ENCODE measurements around the gene PGR. TPM values are rescaled to one million over a fixed set of nuclear protein-coding genes. Genes with fewer than 3 reads are reported as not detected.

PGR gene
- total and polyA plus RNA-seq, 2 experiments from 2014 or later, result not detected

DNA sequence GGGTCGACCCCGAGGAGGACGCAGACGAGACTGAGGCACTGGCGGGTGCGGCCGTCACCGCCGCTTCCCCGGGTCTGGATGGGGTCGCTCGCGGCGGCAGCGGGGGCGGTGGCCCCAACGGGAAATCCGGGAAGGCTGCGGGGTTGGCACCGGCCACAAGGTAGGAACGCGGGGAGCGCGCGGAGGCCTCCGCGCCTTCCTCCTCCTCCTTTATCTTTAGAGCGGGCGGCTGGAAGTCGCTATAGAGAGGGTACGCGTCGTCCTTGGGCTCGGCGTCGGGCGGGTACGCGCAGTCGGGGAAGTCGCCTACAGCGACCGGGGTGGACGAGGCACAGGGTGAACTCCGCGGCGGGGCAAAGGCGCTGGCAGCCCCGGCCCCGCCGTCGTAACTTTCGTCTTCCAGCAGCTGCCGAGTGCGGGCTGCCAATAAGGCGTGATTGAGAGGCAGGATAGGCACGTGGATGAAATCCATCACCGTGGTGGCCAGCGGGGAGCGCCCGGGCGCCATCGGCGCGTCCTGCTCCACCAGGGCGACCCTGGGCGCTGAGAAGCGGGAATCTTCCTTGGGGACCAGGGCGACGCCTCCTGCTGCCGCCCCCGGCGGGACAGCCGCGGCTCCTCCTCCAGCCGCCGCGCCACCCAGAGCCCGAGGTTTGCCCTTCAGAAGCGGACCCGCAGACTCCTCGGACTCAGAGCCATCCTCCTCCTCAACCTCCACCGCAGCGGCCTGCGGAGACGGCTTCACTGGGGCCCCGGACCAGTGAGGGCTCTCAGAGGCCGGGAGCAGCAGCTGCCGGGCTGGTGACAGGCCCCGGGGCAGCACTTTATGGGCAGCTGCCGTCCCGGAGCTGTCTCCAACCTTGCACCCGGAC lies 1.7 kb downstream of the PGR start:
- peak; percentile 14 for DNase-seq
- peaks cover 76% of the 10 kb centered on the region for H3K27me3 ChIP-seq (replicated peaks; ENCODE audit: insufficient read depth)

DNA sequence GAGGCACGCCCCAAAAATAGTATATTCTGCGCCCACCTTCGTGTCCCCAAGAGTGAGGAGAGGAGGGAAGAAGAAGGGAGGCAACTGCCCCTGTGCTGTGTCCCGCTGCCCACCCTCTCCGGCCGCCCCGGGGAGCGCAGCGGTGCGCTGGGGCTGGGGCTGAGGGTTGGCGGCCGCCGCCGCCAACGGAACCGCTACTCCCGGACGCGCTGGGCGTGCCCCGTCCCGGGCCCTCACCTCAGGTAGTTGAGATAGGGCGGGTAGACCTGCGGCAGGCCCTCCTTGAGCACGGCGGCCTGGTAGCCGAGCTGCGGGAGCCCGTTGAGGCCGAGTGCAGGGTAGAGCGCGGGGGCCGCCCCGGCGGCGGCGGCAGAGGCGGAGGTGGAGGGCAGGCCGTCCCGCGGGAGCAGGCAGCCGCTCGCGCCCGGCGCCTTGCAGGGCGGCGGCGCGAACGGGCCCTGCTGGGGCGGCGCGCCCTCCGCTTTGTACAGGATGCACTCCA lies 2.4 kb downstream of the PGR start:
- peak; percentile 29 for DNase-seq

More for the DNA sequence above, 1.7 kb downstream of the PGR start:
- no peaks in the 10 kb centered on the region for H3K9me3 ChIP-seq (ENCODE audit: low read depth)
- H3F3A ChIP-seq (ENCODE audit: insufficient read depth), result peaks cover 9% of the 10 kb centered on the region; the same call in 1 of the 2 replicates
- H3K4me1 ChIP-seq (ENCODE audit: insufficient read depth), result 0 out of 2 replicates have a peak, but pooled peaks cover 4% of the 10 kb centered on the region
- peak overlapping the region; percentile 86 for H3K4me2 ChIP-seq (ENCODE audit: unreplicated experiment)
- no peaks in the 10 kb centered on the region; the same call in 1 of the 2 replicates for H4K20me1 ChIP-seq (ENCODE audit: insufficient read depth)
- H3K9ac ChIP-seq, result no peak overlapping the region
- TF ChIP-seq EZH2 (IDR thresholded peaks at IDR 0.05; ENCODE audit: insufficient read depth, poor library complexity, severe bottlenecking) (peak; percentile 61), EZH2phosphoT487 (IDR thresholded peaks at IDR 0.05; ENCODE audit: insufficient read depth, low read depth) (no peak; the same call in 1 of the 2 replicates)
- H3K27ac ChIP-seq, result no peak overlapping the region
- WGBS, 2 experiments (ENCODE audit: low coverage in 1 of 2, low lambda C conversion rate in 2 of 2, missing lambda C conversion rate in 2 of 2), result 2% methylated on average over 65 to 67 of the region's 93 CpGs
- in situ Hi-C loops (cut with MboI), result loop anchor here (10.0 kb wide), 1 partner anchor 57 kb away; no protein-coding TSS in a partner anchor
- H3K79me2 ChIP-seq (ENCODE audit: insufficient read depth), result no peaks in the 10 kb centered on the region
- peak overlapping the region; percentile 85 for H2AFZ ChIP-seq
- no peaks in the 10 kb centered on the region for H3K36me3 ChIP-seq (ENCODE audit: low read depth)
- no peaks in the 10 kb centered on the region for H3K9me2 ChIP-seq (ENCODE audit: insufficient read depth)
- peak overlapping the region; percentile 70 for H3K4me3 ChIP-seq

GRCh38 chr11:101126551-101127196 lies 2.9 kb downstream of the PGR start:
- DNase-seq, result peak; percentile 30
- Histone ChIP-seq H3K27me3 (replicated peaks; ENCODE audit: insufficient read depth) (peaks cover 76% of the 10 kb centered on the region), H3K4me3 (peak overlapping the region; percentile 70), H3K9me3 (ENCODE audit: low read depth) (no peaks in the 10 kb centered on the region), H3K27ac (no peak overlapping the region), H3K79me2 (ENCODE audit: insufficient read depth) (no peaks in the 10 kb centered on the region), H3K9ac (no peak overlapping the region), H3F3A (ENCODE audit: insufficient read depth) (peaks cover 9% of the 10 kb centered on the region; the same call in 1 of the 2 replicates), H3K4me1 (ENCODE audit: insufficient read depth) (0 out of 2 replicates have a peak, but pooled peaks cover 4% of the 10 kb centered on the region), H3K4me2 (ENCODE audit: unreplicated experiment) (peak overlapping the region; percentile 86), H2AFZ (peak overlapping the region; percentile 85), H3K36me3 (ENCODE audit: low read depth) (no peaks in the 10 kb centered on the region), H4K20me1 (ENCODE audit: insufficient read depth) (no peaks in the 10 kb centered on the region; the same call in 1 of the 2 replicates), H3K9me2 (ENCODE audit: insufficient read depth) (no peaks in the 10 kb centered on the region)
- WGBS, 2 experiments (ENCODE audit: low coverage in 1 of 2, low lambda C conversion rate in 2 of 2, missing lambda C conversion rate in 2 of 2), result 5% methylated on average over 18 of the region's 18 CpGs
- in situ Hi-C loops (cut with MboI), result loop anchor here (10.0 kb wide), 1 partner anchor 58 kb away; no protein-coding TSS in a partner anchor
- no peak for TF ChIP-seq EZH2 (IDR thresholded peaks at IDR 0.05; ENCODE audit: insufficient read depth, poor library complexity, severe bottlenecking)
- TF ChIP-seq EZH2phosphoT487 (IDR thresholded peaks at IDR 0.05; ENCODE audit: insufficient read depth, low read depth), result 0 out of 2 replicates have a peak, but pooled peaks have one; percentile 27

More for the DNA sequence above, 2.4 kb downstream of the PGR start:
- Histone ChIP-seq H3K9me2 (ENCODE audit: insufficient read depth) (no peaks in the 10 kb centered on the region), H3K9me3 (ENCODE audit: low read depth) (no peaks in the 10 kb centered on the region), H3K27me3 (replicated peaks; ENCODE audit: insufficient read depth) (peaks cover 76% of the 10 kb centered on the region), H3K4me3 (peak overlapping the region; percentile 70), H3K9ac (no peak overlapping the region), H4K20me1 (ENCODE audit: insufficient read depth) (no peaks in the 10 kb centered on the region; the same call in 1 of the 2 replicates), H3K27ac (no peak overlapping the region), H3K36me3 (ENCODE audit: low read depth) (no peaks in the 10 kb centered on the region), H2AFZ (peak overlapping the region; percentile 85), H3F3A (ENCODE audit: insufficient read depth) (peaks cover 9% of the 10 kb centered on the region; the same call in 1 of the 2 replicates), H3K79me2 (ENCODE audit: insufficient read depth) (no peaks in the 10 kb centered on the region), H3K4me2 (ENCODE audit: unreplicated experiment) (peak overlapping the region; percentile 86), H3K4me1 (ENCODE audit: insufficient read depth) (0 out of 2 replicates have a peak, but pooled peaks cover 4% of the 10 kb centered on the region)
- 1% methylated on average over 51 to 53 of the region's 55 CpGs for WGBS, 2 experiments (ENCODE audit: low coverage in 1 of 2, low lambda C conversion rate in 2 of 2, missing lambda C conversion rate in 2 of 2)
- TF ChIP-seq EZH2 (IDR thresholded peaks at IDR 0.05; ENCODE audit: insufficient read depth, poor library complexity, severe bottlenecking), result no peak
- no peak for TF ChIP-seq EZH2phosphoT487 (IDR thresholded peaks at IDR 0.05; ENCODE audit: insufficient read depth, low read depth)
- in situ Hi-C loops (cut with MboI), result loop anchor here (10.0 kb wide), 1 partner anchor 58 kb away; no protein-coding TSS in a partner anchor

DNA sequence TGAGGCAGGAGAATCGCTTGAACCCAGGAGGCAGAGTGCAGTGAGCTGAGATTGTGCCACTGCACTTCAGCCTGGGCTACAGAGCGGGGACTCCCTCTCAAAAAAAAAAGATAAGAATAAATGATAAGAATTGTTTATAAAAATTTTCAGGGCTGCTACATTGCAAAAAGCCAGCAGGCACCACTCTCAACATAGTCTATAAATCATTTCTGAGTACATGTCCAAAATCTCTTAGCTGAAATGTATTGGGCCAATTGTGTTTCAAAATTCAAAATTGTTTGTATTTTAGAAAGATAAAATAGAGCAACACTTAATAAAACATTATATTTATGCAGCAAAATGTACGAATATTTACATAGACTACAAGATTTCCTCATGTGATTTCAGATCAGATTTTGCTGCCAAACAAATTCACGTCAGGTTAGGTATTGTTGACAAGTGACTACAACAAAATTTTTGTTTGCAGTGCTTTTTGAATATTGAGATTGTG lies 13.9 kb downstream of the PGR start:
- H3K9ac ChIP-seq, result no peak overlapping the region
- H3F3A ChIP-seq (ENCODE audit: insufficient read depth), result no peaks in the 10 kb centered on the region
- no peaks in the 10 kb centered on the region for H3K79me2 ChIP-seq (ENCODE audit: insufficient read depth)
- no peak overlapping the region for H2AFZ ChIP-seq
- no peaks in the 10 kb centered on the region for H3K4me1 ChIP-seq (ENCODE audit: insufficient read depth)
- H3K9me2 ChIP-seq (ENCODE audit: insufficient read depth), result no peaks in the 10 kb centered on the region
- H4K20me1 ChIP-seq (ENCODE audit: insufficient read depth), result no peaks in the 10 kb centered on the region
- in situ Hi-C loops (cut with MboI), result no loop called here
- no peak overlapping the region for H3K4me2 ChIP-seq (ENCODE audit: unreplicated experiment)
- WGBS, 2 experiments (ENCODE audit: low coverage in 1 of 2, low lambda C conversion rate in 2 of 2, missing lambda C conversion rate in 2 of 2), result 45 to 61% methylated on average over 4 of the region's 4 CpGs
- H3K9me3 ChIP-seq (ENCODE audit: low read depth), result no peaks in the 10 kb centered on the region
- H3K27me3 ChIP-seq (replicated peaks; ENCODE audit: insufficient read depth), result no peaks in the 10 kb centered on the region
- no peak for DNase-seq
- TF ChIP-seq EZH2 (IDR thresholded peaks at IDR 0.05; ENCODE audit: insufficient read depth, poor library complexity, severe bottlenecking), result no peak
- TF ChIP-seq EZH2phosphoT487 (IDR thresholded peaks at IDR 0.05; ENCODE audit: insufficient read depth, low read depth), result no peak
- H3K27ac ChIP-seq, result no peak overlapping the region
- H3K36me3 ChIP-seq (ENCODE audit: low read depth), result no peaks in the 10 kb centered on the region
- H3K4me3 ChIP-seq, result no peak overlapping the region
